GM21423 (cell line): ENCODE measurements around the gene KCNH6.

Source experiments
- ATAC-seq: cut with Tn5 transposase; IDR thresholded peaks from one replicate; pipeline ENCODE4 v1.9.1; 2021; ENCODE audit warnings: mild to moderate bottlenecking, moderate library complexity; ENCODE audit not compliant: unreplicated experiment

The KCNH6 gene

GRCh38 chr17:63506627-63507026, 16.5 kb upstream of the KCNH6 start:
- ATAC-seq, result no peak

DNA sequence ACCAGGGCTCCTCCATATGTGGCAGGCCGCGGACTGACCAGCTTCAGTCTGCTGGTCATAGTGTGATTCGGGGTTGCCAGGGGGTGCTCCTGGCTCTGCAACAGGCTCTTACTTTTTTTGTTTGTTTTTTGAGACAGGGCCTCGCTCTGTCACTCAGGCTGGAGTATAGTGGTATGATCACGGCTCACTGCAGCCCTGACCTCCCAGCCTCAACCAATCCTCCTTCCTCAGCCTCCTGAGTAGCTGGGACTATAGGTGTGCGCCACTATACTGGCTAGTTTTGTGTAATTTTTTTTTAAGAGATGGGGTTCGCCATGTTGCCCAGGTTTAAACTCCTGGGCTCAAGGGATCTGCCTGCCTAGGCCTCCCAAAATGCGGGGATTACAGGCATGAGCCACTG, 11.8 kb upstream of the KCNH6 start:
- ATAC-seq, result no peak

DNA sequence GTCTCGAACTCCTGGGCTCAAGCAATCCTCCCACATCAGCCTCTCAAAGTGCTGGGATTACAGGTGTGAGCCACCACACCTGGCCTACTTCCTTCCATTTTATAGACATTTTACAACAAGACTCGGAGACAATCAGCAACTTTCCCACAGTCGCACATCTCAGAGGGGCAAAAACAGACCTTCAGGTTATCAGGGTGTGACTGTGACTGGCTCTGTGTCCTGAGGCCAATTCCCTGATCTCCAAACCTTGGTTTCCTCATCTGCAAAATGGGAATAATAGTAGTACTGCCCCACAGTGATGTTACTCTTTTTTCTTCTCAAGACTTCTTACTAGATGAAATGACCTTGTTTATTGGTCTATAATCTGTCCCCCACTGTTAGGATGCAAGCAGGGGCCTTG, 10.8 kb upstream of the KCNH6 start:
- no peak for ATAC-seq

DNA sequence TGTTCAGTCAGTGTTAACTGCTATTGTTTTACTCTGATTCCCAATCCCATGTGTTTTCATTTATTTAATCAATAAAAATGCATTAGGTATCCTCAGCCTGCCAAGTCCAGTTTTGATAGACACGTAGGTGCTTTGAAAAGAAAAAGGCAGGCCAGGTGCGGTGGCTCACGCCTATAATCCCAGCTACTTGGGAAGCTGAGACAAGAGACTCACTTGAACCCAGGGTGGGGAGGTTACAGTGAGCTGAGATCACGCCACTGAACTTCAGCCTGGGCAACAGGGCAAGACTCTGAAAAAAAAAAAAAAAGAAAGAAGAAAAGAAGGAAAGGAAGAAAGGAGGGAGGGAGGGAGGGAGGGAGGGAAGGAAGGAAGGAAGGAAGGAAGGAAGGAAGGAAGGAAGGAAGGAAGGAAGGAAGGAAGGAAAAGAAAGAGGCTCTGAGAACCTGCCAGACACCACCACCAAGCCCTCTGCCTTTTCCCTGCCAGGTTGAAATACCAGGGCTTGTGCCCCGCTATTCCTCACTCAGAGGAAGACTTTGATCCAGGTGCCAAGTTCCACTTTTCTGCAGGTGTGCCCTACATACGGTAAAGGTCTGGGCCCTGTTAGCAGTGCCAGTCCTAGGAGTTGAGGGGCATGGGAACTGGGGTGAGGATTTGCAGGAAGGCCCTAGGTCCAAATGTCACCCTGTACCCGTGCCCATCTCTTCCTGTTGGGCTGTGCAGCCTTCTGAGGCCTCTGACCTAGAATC, 10.1 kb upstream of the KCNH6 start:
- ATAC-seq, result no peak

DNA sequence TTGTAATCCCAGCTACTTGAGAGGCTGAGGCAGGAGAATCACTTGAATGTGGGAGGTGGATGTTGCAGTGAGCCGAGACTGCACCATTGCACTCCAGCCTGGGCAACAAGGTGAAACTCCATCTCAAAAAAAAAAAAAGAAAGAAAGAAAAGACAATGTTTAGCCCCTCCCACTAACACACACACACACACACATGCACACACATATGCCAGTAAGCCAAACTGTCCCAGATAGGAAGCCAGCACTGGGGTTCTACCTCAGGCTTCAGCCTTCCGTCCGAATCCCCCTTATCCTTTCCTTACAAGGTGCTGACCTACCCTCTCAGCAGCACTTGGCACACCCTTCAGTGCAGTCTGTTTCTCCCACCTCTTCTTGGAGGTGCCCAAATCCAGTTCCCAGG, 8.7 kb upstream of the KCNH6 start:
- no peak for ATAC-seq

- ATAC-seq, result no peak
Measured at GRCh38 chr17:63514974-63515373, 8.2 kb upstream of the KCNH6 start.

GRCh38 chr17:63515426-63515825, 7.7 kb upstream of the KCNH6 start:
- ATAC-seq, result no peak

DNA sequence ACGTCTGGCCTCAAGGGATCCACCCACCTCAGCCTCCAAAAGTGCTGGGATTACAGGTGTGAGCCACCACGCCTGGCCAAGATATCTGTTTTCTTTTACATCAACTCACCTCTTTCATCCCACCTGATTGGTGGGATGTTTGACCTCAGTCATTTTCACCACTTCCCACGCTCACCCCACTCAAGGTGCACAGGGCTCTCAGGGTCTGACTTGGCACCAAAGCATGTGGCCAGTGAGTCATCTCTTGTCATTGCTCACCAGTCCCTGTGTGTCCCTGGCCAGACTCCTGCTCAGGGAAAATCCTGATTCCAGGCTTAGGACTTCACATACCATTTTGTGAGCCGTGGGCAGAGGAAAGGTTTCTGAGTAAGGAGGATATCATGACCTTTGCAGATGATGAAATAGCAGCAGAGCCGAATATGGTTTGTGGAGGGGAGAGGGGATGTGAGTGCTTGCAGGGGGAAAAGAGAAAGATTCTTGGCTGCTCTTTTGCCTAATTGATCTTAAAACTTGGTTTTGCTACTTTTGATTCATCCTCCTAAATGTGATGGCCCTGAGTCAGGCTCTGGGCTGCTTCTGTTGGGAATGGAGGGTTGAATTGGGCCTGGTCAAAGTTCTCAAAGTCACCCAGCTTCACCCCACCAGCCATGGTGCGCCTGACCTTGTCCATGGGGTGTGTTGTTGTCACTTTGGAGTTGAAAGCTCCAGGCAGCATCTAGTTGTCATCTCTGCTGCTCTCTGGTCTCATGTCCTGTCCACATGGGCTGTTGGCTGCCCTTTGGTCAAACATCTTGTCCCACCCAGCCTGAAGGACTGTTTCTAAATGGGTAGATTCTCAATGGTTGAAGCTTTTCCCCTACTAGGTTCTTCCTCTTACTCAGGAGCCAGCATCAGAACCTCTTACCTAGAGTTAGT, 6.0 kb upstream of the KCNH6 start:
- no peak for ATAC-seq

DNA sequence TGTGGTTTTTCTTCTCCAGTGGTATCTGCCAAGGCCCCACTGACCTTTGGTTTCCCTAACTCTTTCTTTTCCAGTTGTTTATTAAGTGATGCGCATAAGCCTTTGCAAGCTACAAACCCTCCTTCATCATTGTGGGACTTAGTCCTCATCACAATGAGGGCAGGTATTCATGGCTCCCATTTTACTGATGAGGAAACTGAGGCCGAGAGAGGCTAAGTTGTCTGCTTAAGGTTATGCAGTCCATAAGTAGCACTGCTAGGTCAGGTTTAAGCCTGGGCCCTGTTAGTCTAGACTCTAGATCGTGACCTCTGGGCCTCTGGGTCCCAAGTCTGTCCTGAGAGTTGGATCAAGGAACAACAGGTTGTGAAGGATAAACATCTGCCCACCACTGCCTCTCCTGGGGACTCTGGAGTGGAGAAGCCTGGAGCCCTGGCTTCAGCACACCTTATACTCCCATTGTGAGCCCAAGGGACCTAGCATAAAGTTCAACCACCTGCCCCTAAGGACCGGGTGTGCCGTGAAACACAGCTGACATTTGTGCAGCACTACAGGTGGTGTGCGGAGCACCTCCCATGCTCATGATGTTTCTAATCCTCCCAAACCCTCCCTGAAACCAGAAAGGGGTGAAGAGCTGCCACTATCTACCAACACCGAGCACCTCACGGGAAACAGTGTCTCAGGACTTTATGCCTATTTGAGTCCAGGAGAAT, 5.2 kb upstream of the KCNH6 start:
- no peak for ATAC-seq

GRCh38 chr17:63519116-63519881, 3.9 kb upstream of the KCNH6 start:
- no peak for ATAC-seq

DNA sequence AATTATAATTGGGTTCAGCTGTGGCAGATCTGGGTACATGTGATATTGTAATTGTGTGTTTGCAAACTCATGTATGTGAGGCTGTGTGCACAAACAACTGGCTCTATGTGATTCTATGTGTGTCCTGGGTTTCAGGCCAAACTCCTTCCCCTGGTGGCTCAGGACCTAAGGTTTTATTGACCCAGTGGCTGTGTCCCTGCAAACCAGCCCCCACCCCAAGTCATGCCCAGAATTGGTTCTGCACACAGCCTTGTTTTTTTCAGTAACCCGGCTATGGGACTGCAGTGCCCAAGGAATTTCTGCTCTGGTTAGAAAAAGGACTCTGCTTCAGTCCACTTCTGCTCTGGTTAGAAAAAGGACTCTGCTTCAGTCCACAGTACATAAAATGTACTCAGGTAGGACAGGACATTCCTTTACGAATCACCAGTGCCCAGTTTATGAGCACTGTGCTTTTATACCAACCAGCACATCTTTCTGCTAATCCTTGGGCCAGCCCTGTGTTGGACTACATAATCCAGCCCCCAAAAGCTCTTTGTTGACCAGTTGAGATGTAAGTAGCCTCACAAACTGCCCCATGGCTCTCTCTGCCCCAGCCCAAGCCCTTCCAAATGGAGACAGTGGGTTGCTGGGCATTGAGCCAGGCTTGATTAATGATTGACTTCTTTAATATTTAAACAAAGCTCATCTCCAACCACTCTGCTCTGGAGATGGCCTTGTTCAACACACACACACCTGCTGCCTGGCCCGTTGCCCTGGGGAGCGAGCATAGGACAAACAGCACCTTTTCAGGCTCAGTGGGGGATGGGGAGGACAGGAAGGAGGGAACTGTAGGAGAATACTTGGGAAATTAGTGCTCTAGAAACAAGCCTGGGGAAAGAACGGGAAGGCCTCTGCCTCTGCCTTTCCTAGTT, 2.9 kb upstream of the KCNH6 start:
- no peak for ATAC-seq

GRCh38 chr17:63524051-63524450, 893 bp downstream of the KCNH6 start:
- ATAC-seq, result no peak

- ATAC-seq, result no peak
Measured at GRCh38 chr17:63525190-63525946, 2.2 kb downstream of the KCNH6 start.

- no peak for ATAC-seq
Measured at GRCh38 chr17:63526861-63527260, 3.7 kb downstream of the KCNH6 start.

GRCh38 chr17:63528183-63528582, 5.0 kb downstream of the KCNH6 start:
- no peak for ATAC-seq

DNA sequence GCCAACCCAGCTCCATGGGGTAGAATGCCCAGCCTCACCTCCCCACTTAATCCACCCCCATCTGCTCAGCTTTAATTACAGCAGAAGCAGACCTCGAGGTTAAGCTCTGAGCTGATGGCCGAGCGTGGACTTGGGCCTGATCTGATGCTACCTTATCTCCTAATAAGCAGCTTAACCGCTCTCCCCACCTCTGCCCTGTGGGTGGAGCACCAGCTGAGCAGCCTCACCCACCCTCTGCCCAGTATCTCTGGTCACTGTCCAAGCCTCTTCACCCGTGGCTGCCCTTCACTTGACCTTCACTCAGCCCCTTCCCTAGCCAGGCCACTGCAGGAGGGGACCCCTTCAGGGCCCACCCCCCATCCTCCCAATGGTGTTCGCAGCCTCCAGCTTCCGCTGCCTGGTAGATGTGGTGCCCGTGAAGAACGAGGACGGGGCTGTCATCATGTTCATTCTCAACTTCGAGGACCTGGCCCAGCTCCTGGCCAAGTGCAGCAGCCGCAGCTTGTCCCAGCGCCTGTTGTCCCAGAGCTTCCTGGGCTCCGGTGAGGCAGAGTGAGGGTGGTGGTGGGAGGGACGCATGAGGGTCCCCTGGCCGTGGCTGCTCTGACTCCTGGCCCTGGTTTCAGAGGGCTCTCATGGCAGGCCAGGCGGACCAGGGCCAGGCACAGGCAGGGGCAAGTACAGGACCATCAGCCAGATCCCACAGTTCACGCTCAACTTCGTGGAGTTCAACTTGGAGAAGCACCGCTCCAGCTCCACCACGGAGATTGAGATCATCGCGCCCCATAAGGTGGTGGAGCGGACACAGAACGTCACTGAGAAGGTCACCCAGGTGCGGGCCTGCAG, 6.8 kb downstream of the KCNH6 start:
- no peak for ATAC-seq

- no peak for ATAC-seq
Measured at GRCh38 chr17:63530557-63531021, 7.4 kb downstream of the KCNH6 start.
